HepG2 (cell line): Measurements from ENCODE around the gene SYTL1. TPM values are rescaled to one million over a fixed set of nuclear protein-coding genes. Genes with fewer than 3 reads are reported as not detected.
A peak's percentile ranks its signal among the peaks of the same experiment; 100 is the strongest.

ENCODE experiments used
- GTF3A ChIP-seq: sonication (generic); formaldehyde crosslinking; conservative IDR thresholded peaks from 2 replicates; pipeline ENCODE4 v1.4.0; 2020; ENCODE audit warnings: mild to moderate bottlenecking, missing genetic modification reagents
- MYNN ChIP-seq: sonication (generic); formaldehyde crosslinking; IDR thresholded peaks from 2 replicates; pipeline ENCODE4 v1.4.0; 2020; ENCODE audit warnings: mild to moderate bottlenecking, low read depth, missing genetic modification reagents
- NPAS2 ChIP-seq: sonication (generic); formaldehyde crosslinking; IDR thresholded peaks from 2 replicates; pipeline ENCODE4 v1.8.0; 2022; ENCODE audit warnings: mild to moderate bottlenecking, missing genetic modification reagents, borderline replicate concordance
- PHF21A ChIP-seq: sonication (generic); formaldehyde crosslinking; IDR thresholded peaks from 2 replicates; pipeline ENCODE4 v1.5.0; 2020; ENCODE audit warnings: mild to moderate bottlenecking, missing genetic modification reagents
- SIN3A ChIP-seq: IDR thresholded peaks from 2 replicates; pipeline ENCODE4 v1.6.1; 2011; ENCODE audit warnings: low read depth, mild to moderate bottlenecking, control low read depth, low read length, borderline replicate concordance
- SOX5 ChIP-seq: IDR thresholded peaks from 2 replicates; pipeline ENCODE4 v1.6.1; 2016; ENCODE audit warnings: borderline replicate concordance
- SP140L ChIP-seq: sonication (generic); formaldehyde crosslinking; IDR thresholded peaks from 2 replicates; pipeline ENCODE4 v1.4.0; 2020; ENCODE audit warnings: missing genetic modification reagents, borderline replicate concordance
- TOPORS ChIP-seq: sonication (generic); formaldehyde crosslinking; IDR thresholded peaks from 2 replicates; pipeline ENCODE4 v1.8.0; 2023; ENCODE audit warnings: mild to moderate bottlenecking, missing genetic modification reagents
- ZFP82 ChIP-seq: sonication (generic); formaldehyde crosslinking; IDR thresholded peaks from 2 replicates; pipeline ENCODE4 v1.5.1; 2020; ENCODE audit warnings: mild to moderate bottlenecking, missing genetic modification reagents, borderline replicate concordance
- ZNF17 ChIP-seq: sonication (generic); formaldehyde crosslinking; IDR thresholded peaks from 2 replicates; pipeline ENCODE4 v1.5.0; 2020; ENCODE audit warnings: mild to moderate bottlenecking, missing genetic modification reagents
- ZNF317 ChIP-seq: sonication (generic); formaldehyde crosslinking; IDR thresholded peaks from 2 replicates; pipeline ENCODE4 v1.5.0; 2020; ENCODE audit warnings: mild to moderate bottlenecking, missing genetic modification reagents
- ZNF430 ChIP-seq: sonication (generic); formaldehyde crosslinking; IDR thresholded peaks from 2 replicates; pipeline ENCODE4 v1.9.0; 2021; ENCODE audit warnings: mild to moderate bottlenecking, missing genetic modification reagents
- ZNF432 ChIP-seq: sonication (generic); formaldehyde crosslinking; IDR thresholded peaks from 2 replicates; pipeline ENCODE4 v1.5.0; 2020; ENCODE audit warnings: missing genetic modification reagents, mild to moderate bottlenecking, borderline replicate concordance
- ZNF451 ChIP-seq: sonication (generic); formaldehyde crosslinking; IDR thresholded peaks from 2 replicates; pipeline ENCODE4 v1.5.0; 2020; ENCODE audit warnings: mild to moderate bottlenecking, missing genetic modification reagents
- ZNF572 ChIP-seq: sonication (generic); formaldehyde crosslinking; IDR thresholded peaks from 2 replicates; pipeline ENCODE4 v1.5.1; 2020; ENCODE audit warnings: mild to moderate bottlenecking, missing genetic modification reagents
- ZNF616 ChIP-seq: sonication (generic); formaldehyde crosslinking; IDR thresholded peaks from 2 replicates; pipeline ENCODE4 v1.5.0; 2020; ENCODE audit warnings: low read depth, mild to moderate bottlenecking, missing genetic modification reagents
- ZNF766 ChIP-seq: sonication (generic); formaldehyde crosslinking; IDR thresholded peaks from 2 replicates; pipeline ENCODE4 v1.5.0; 2020; ENCODE audit warnings: missing genetic modification reagents, borderline replicate concordance
- ZNF891 ChIP-seq: sonication (generic); formaldehyde crosslinking; IDR thresholded peaks from 2 replicates; pipeline ENCODE4 v1.5.0; 2020; ENCODE audit warnings: mild to moderate bottlenecking, missing genetic modification reagents
- polyA plus RNA-seq, 8 experiments: library from polyadenylated mRNA; depleted of rRNA in 3 of 8; stranded (reverse) in 7 of 8; unstranded in 1 of 8; fragments of >200 nt; fragmentation: Illumina TruSeq in 4 of 8; extraction: Trizol in 4 of 8; gene quantifications; 2 replicates each; pipeline versions ENCODE4 v1.2.1 to v1.2.3, GENCODE V29; 2011 to 2016; ENCODE audit warnings: low read depth in 4 of 8, missing spikeins in 1 of 8, mixed read lengths in 1 of 8; ENCODE audit not compliant: insufficient read depth in 1 of 8
- total RNA-seq, 5 experiments: library from RNA; depleted of rRNA; stranded (reverse); fragments of >200 nt; fragmentation: Illumina TruSeq; extraction: Trizol; gene quantifications; 2 replicates each; pipeline ENCODE4 v1.2.3, GENCODE V29; 2016; ENCODE audit warnings: low read depth in 1 of 5
- TF ChIP-seq, protein P1 (sequence below): IDR thresholded peaks from 2 replicates; pipeline ENCODE4 v1.6.1; 2016; ENCODE audit warnings: missing biosample characterization, missing genetic modification reagents, low read depth
- TF ChIP-seq, protein P2 (sequence below): sonication (generic); formaldehyde crosslinking; IDR thresholded peaks from 2 replicates; pipeline ENCODE4 v1.9.0; 2022; ENCODE audit warnings: low read depth, missing genetic modification reagents
- TF ChIP-seq, protein P3 (sequence below): sonication (generic); formaldehyde crosslinking; IDR thresholded peaks from 2 replicates; pipeline ENCODE4 v1.5.0; 2020; ENCODE audit warnings: mild to moderate bottlenecking, missing genetic modification reagents
- TF ChIP-seq, protein P4 (sequence below): sonication (generic); formaldehyde crosslinking; IDR thresholded peaks from 2 replicates; pipeline ENCODE4 v1.4.0; 2020; ENCODE audit warnings: missing genetic modification reagents

The SYTL1 gene
- total and polyA plus RNA-seq, 2 of the 13 experiments (the other 11 are each of a cell fraction or from before 2014, with no cell fraction given) = 11.1 to 17.8 TPM

DNA sequence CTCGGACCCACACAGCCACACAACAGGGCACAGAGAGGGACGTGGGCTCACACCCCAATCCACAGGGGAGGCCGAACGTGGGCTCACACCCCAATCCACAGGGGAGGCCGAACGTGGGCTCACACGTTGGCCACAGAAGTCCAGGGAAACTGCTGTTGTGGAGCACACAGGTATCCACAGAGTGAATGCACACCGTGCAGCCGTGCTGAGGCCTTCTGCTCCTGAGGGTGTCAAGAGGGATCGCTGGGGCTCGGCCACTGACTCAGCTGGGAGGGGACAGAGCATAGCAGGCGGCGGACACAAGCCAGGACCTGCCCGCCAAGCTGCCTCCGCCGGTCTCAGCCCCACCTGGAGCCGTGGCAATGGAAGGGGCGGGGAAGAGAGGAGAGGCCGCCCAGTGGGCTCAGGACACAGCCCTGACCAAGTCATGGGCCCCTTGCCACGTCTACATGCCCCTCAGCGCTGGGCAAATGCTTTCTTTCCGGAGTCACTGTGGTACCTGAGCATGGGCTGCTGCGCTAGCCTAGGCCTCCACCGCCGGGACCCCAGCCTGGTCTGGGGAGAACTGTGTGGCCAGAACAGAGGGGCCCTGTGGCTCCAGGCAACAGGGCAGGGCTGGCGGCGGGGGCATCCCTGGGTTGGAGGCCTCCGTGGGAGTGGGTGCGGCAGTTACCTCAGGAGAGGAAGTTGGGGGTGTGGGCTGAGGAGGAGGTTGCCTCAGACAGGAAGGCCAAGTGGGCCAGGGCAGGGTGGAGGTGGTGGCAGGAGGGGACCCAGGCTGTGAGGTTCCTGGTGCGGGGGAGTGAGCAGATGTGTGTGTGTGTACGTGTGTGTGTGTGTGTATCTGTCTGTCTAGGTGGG, 1.2 kb downstream of the SYTL1 start (continued):
- TF ChIP-seq ZNF317 (0 out of 2 replicates have a peak, but pooled peaks have one; percentile 48), ZNF432 (CRISPR knock-in tag) (no peak), ZNF766 (CRISPR knock-in tag) (no peak), PHF21A (CRISPR knock-in tag) (no peak), ZFP82 (CRISPR knock-in tag) (peak; percentile 55; the same call in 1 of the 2 replicates), SIN3A (peak; percentile 35; the same call in 1 of the 2 replicates), ZNF572 (0 out of 2 replicates have a peak, but pooled peaks have one; percentile 50), MYNN (CRISPR knock-in tag) (no peak), ZNF17 (CRISPR knock-in tag) (no peak), ZNF430 (CRISPR knock-in tag) (peak; percentile 49), SOX5 (0 out of 2 replicates have a peak, but pooled peaks have one; percentile 9), SP140L (no peak), ZNF891 (CRISPR knock-in tag) (no peak), ZNF451 (no peak), NPAS2 (CRISPR knock-in tag) (no peak), GTF3A (CRISPR knock-in tag) (no peak), ZNF616 (CRISPR knock-in tag) (peak; percentile 66; the same call in 1 of the 2 replicates), TOPORS (0 out of 2 replicates have a peak, but pooled peaks have one; percentile 27)
- TF ChIP-seq, protein P1, sequence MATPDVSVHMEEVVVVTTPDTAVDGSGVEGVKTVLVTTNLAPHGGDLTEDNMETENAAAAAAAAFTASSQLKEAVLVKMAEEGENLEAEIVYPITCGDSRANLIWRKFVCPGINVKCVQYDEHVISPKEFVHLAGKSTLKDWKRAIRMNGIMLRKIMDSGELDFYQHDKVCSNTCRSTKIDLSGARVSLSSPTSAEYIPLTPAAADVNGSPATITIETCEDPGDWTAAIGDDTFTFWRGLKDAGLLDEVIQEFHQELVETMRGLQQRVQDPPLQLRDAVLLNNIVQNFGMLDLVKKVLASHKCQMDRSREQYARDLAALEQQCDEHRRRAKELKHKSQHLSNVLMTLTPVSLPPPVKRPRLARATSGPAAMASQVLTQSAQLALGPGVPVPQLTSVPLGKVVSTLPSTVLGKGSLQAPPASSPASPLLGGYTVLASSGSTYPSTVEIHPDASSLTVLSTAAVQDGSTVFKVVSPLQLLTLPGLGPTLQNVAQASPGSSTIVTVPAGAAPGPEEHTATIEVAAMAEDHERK (CRISPR knock-in tag) = no peak
- TF ChIP-seq, protein P2, sequence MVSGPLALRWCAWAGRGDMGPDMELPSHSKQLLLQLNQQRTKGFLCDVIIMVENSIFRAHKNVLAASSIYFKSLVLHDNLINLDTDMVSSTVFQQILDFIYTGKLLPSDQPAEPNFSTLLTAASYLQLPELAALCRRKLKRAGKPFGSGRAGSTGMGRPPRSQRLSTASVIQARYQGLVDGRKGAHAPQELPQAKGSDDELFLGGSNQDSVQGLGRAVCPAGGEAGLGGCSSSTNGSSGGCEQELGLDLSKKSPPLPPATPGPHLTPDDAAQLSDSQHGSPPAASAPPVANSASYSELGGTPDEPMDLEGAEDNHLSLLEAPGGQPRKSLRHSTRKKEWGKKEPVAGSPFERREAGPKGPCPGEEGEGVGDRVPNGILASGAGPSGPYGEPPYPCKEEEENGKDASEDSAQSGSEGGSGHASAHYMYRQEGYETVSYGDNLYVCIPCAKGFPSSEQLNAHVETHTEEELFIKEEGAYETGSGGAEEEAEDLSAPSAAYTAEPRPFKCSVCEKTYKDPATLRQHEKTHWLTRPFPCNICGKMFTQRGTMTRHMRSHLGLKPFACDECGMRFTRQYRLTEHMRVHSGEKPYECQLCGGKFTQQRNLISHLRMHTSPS (CRISPR knock-in tag) = no peak; the same call in 1 of the 2 replicates
- TF ChIP-seq, protein P3, sequence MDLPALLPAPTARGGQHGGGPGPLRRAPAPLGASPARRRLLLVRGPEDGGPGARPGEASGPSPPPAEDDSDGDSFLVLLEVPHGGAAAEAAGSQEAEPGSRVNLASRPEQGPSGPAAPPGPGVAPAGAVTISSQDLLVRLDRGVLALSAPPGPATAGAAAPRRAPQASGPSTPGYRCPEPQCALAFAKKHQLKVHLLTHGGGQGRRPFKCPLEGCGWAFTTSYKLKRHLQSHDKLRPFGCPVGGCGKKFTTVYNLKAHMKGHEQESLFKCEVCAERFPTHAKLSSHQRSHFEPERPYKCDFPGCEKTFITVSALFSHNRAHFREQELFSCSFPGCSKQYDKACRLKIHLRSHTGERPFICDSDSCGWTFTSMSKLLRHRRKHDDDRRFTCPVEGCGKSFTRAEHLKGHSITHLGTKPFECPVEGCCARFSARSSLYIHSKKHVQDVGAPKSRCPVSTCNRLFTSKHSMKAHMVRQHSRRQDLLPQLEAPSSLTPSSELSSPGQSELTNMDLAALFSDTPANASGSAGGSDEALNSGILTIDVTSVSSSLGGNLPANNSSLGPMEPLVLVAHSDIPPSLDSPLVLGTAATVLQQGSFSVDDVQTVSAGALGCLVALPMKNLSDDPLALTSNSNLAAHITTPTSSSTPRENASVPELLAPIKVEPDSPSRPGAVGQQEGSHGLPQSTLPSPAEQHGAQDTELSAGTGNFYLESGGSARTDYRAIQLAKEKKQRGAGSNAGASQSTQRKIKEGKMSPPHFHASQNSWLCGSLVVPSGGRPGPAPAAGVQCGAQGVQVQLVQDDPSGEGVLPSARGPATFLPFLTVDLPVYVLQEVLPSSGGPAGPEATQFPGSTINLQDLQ (CRISPR knock-in tag) = no peak
- TF ChIP-seq, protein P4, sequence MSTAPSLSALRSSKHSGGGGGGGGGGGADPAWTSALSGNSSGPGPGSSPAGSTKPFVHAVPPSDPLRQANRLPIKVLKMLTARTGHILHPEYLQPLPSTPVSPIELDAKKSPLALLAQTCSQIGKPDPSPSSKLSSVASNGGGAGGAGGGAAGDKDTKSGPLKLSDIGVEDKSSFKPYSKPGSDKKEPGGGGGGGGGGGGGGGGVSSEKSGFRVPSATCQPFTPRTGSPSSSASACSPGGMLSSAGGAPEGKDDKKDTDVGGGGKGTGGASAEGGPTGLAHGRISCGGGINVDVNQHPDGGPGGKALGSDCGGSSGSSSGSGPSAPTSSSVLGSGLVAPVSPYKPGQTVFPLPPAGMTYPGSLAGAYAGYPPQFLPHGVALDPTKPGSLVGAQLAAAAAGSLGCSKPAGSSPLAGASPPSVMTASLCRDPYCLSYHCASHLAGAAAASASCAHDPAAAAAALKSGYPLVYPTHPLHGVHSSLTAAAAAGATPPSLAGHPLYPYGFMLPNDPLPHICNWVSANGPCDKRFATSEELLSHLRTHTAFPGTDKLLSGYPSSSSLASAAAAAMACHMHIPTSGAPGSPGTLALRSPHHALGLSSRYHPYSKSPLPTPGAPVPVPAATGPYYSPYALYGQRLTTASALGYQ = no peak
